ENCODE results near the gene ZNF780A.
"Not testable (repeated sequence)": the region's sequence is repeated elsewhere in the genome, so short reads cannot be mapped to it uniquely, and the experiment has no call there.

ZNF780A gene

GRCh38 chr19:40088299-40089047, 2.3 kb downstream of the ZNF780A start:
- in situ Hi-C loops (cut with MboI; ENCODE audit: low sequenced_read_pairs): no loop called here

- in situ Hi-C loops (cut with MboI; ENCODE audit: low sequenced_read_pairs): no loop called here
Measured at GRCh38 chr19:40084948-40085347, 5.8 kb downstream of the ZNF780A start.

- in situ Hi-C loops (cut with MboI; ENCODE audit: low sequenced_read_pairs): no loop called here
Measured at GRCh38 chr19:40081411-40081810, 9.3 kb downstream of the ZNF780A start.

GRCh38 chr19:40080289-40080688, 10.5 kb downstream of the ZNF780A start:
- in situ Hi-C loops (cut with MboI; ENCODE audit: low sequenced_read_pairs): no loop called here

- in situ Hi-C loops (cut with MboI; ENCODE audit: low sequenced_read_pairs): no loop called here
Measured at GRCh38 chr19:40078377-40078776, 12.4 kb downstream of the ZNF780A start.

GRCh38 chr19:40070058-40070457, 20.7 kb downstream of the ZNF780A start:
- in situ Hi-C loops (cut with MboI; ENCODE audit: low sequenced_read_pairs): no loop called here

GRCh38 chr19:40059624-40060023, 31.1 kb downstream of the ZNF780A start:
- in situ Hi-C loops (cut with MboI; ENCODE audit: low sequenced_read_pairs): no loop called here

GRCh38 chr19:40057166-40057565, 33.6 kb downstream of the ZNF780A start:
- in situ Hi-C loops (cut with MboI; ENCODE audit: low sequenced_read_pairs): no loop called here

GRCh38 chr19:40056505-40056904, 34.2 kb downstream of the ZNF780A start:
- in situ Hi-C loops (cut with MboI; ENCODE audit: low sequenced_read_pairs): no loop called here

GRCh38 chr19:40055832-40056504, 34.8 kb downstream of the ZNF780A start, which contains the start of gene ZNF780B:
ZNF780B (minus strand) TSS chr19:40056231; CDS start chr19:40050332, 5,899 bp downstream.
- in situ Hi-C loops (cut with MboI; ENCODE audit: low sequenced_read_pairs): no loop called here

- in situ Hi-C loops (cut with MboI; ENCODE audit: low sequenced_read_pairs): no loop called here
Measured at GRCh38 chr19:40055049-40055448, 35.7 kb downstream of the ZNF780A start.

- in situ Hi-C loops (cut with MboI; ENCODE audit: low sequenced_read_pairs): no loop called here
Measured at GRCh38 chr19:40054632-40055031, 36.1 kb downstream of the ZNF780A start.

- in situ Hi-C loops (cut with MboI; ENCODE audit: low sequenced_read_pairs): no loop called here
Measured at GRCh38 chr19:40053491-40053890, 37.3 kb downstream of the ZNF780A start.

- in situ Hi-C loops (cut with MboI; ENCODE audit: low sequenced_read_pairs): not testable (repeated sequence)
Measured at GRCh38 chr19:40041718-40042117, 49.0 kb downstream of the ZNF780A start.

- in situ Hi-C loops (cut with MboI; ENCODE audit: low sequenced_read_pairs): not testable (repeated sequence)
Measured at GRCh38 chr19:40038047-40038446, 52.7 kb downstream of the ZNF780A start.

- in situ Hi-C loops (cut with MboI; ENCODE audit: low sequenced_read_pairs): no loop called here
Measured at GRCh38 chr19:40035996-40036395, 54.7 kb downstream of the ZNF780A start.

- in situ Hi-C loops (cut with MboI; ENCODE audit: low sequenced_read_pairs): no loop called here
Measured at GRCh38 chr19:40033989-40034560, 56.7 kb downstream of the ZNF780A start.

GRCh38 chr19:40026597-40026970, 64.2 kb downstream of the ZNF780A start:
- in situ Hi-C loops (cut with MboI; ENCODE audit: low sequenced_read_pairs): no loop called here

GRCh38 chr19:40025938-40026596, 64.7 kb downstream of the ZNF780A start:
- in situ Hi-C loops (cut with MboI; ENCODE audit: low sequenced_read_pairs): no loop called here

- in situ Hi-C loops (cut with MboI; ENCODE audit: low sequenced_read_pairs): no loop called here
Measured at GRCh38 chr19:40023969-40024368, 66.8 kb downstream of the ZNF780A start.
